Calu3 (cell line): Measurements from ENCODE around the gene SNX27. TPM values are rescaled to one million over a fixed set of nuclear protein-coding genes. Genes with fewer than 3 reads are reported as not detected.

Experiments
- Bru-seq: library from RNA; stranded (reverse); fragments of 400-500 nt; gene quantifications from one replicate; lab custom pipeline; 2021; lab: Mats Ljungman, UMichigan
- BruChase-seq, 2 experiments: library from RNA; stranded (reverse); fragments of 400-500 nt; gene quantifications; one replicate each; lab custom pipeline; 2021; lab: Mats Ljungman, UMichigan
- BruUV-seq: library from RNA; stranded (reverse); fragments of 400-500 nt; replicated peaks from 2 replicates; lab custom pipeline; 2021; lab: Mats Ljungman, UMichigan
- CTCF ChIA-PET: fragments of 300-600 bp; sonication (Branson Sonifier 250); formaldehyde crosslinking; loops from one replicate; lab custom pipeline; 2022; ENCODE audit warnings: antibody characterized with exemption; lab: Charles Lee
- DNase-seq: peaks from one replicate; pipeline ENCODE4 v3.0.0; 2022
- H3K27ac Mint-ChIP-seq: one replicate; pipeline ENCODE4 v1.8.0; 2022; ENCODE audit warnings: mixed read lengths; ENCODE audit not compliant: unreplicated experiment
- H3K27me3 Mint-ChIP-seq: one replicate; pipeline ENCODE4 v1.8.0; 2022; ENCODE audit warnings: mixed read lengths; ENCODE audit not compliant: unreplicated experiment
- H3K36me3 Mint-ChIP-seq: one replicate; pipeline ENCODE4 v1.8.0; 2022; ENCODE audit warnings: mild to moderate bottlenecking, moderate library complexity, mixed read lengths; ENCODE audit not compliant: insufficient read depth, unreplicated experiment
- H3K4me1 Mint-ChIP-seq: one replicate; pipeline ENCODE4 v1.8.0; 2022; ENCODE audit warnings: mild to moderate bottlenecking, low read depth, mixed read lengths; ENCODE audit not compliant: unreplicated experiment
- H3K4me3 Mint-ChIP-seq: one replicate; pipeline ENCODE4 v1.8.0; 2022; ENCODE audit warnings: mild to moderate bottlenecking, low read depth, moderate library complexity, mixed read lengths; ENCODE audit not compliant: unreplicated experiment
- H3K9me3 Mint-ChIP-seq: one replicate; pipeline ENCODE4 v1.8.0; 2022; ENCODE audit warnings: low read depth, mixed read lengths; ENCODE audit not compliant: unreplicated experiment
- intact Hi-C: fragments of 100-400 bp; cut with micrococcal nuclease; formaldehyde crosslinking; loops from one replicate; pipeline ENCODE4 v1.10.0; 2022; ENCODE audit not compliant: unreplicated experiment
- long read RNA-seq: library from polyadenylated mRNA; stranded (forward); transcript quantifications from one replicate; pipeline ENCODE4 v2.0.0, GENCODE V29; 2022
- total RNA-seq: library from RNA; stranded (reverse); gene quantifications from 2 replicates; pipeline ENCODE4 v1.2.3, GENCODE V29; 2022
- TF ChIP-seq, protein P1 (sequence below): fragments of 200-600 bp; IDR thresholded peaks from one replicate; pipeline ENCODE4 v1.8.0; 2022; ENCODE audit warnings: antibody characterized with exemption; ENCODE audit not compliant: unreplicated experiment

Gene SNX27
- total RNA-seq = 52.4 and 57.1 TPM in 2 replicates
- percentile 80 among the genes with signal in this experiment for Bru-seq, nascent RNA
- percentile 89 among the genes with signal in this experiment for BruChase-seq, experiment 1, labeled RNA remaining after a 6-hour chase
- percentile 86 among the genes with signal in this experiment for BruChase-seq, experiment 2, labeled RNA remaining after a 2-hour chase
- long read RNA-seq, full-length matches to known transcripts = 1 of 13 reads
- long read RNA-seq, partial matches to known transcripts = 2 of 13 reads
- long read RNA-seq, other reads (novel, unspliced or antisense) = 10 of 13 reads

DNA sequence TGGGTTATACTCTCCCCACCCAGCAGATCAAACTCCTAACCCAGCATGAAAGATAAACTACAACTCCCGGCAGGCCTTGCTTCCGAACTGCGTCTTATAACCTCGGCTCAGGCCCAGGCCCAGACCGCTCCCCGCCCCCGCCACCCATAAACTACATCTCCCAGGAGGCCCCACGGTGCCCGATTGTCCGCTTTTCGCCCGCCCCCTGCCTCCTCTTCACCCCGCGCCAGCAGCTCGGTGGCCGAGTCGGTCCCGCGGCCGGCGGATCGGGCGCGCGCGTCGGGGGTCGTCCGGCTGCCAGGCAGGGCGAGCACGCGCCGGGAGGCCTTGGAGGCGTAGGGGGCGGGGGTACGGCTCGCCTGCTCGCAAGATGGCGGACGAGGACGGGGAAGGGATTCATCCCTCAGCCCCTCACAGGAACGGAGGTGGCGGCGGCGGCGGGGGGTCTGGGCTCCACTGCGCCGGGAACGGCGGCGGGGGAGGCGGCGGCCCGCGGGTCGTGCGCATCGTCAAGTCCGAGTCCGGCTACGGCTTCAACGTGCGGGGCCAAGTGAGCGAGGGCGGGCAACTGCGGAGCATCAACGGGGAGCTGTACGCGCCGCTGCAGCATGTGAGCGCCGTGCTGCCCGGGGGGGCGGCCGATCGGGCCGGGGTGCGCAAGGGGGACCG, at the start of gene SNX27:
TSS of gene SNX27 (plus strand) at position 219 of the 669 bp plus-strand sequence. CDS start at position 371, 152 bp downstream.
- no TSS peak for BruUV-seq
- Mint-ChIP-seq H3K4me1 (peaks cover 50% of the 10 kb centered on the region), H3K4me3 (peak within 1 kb of the TSS; percentile 83), H3K9me3 (peaks cover 3% of the 10 kb centered on the region), H3K27ac (peak within 1 kb of the TSS; percentile 76), H3K27me3 (no peaks in the 10 kb centered on the region), H3K36me3 (peaks cover 29% of the 10 kb centered on the region)
- TF ChIP-seq, protein P1, sequence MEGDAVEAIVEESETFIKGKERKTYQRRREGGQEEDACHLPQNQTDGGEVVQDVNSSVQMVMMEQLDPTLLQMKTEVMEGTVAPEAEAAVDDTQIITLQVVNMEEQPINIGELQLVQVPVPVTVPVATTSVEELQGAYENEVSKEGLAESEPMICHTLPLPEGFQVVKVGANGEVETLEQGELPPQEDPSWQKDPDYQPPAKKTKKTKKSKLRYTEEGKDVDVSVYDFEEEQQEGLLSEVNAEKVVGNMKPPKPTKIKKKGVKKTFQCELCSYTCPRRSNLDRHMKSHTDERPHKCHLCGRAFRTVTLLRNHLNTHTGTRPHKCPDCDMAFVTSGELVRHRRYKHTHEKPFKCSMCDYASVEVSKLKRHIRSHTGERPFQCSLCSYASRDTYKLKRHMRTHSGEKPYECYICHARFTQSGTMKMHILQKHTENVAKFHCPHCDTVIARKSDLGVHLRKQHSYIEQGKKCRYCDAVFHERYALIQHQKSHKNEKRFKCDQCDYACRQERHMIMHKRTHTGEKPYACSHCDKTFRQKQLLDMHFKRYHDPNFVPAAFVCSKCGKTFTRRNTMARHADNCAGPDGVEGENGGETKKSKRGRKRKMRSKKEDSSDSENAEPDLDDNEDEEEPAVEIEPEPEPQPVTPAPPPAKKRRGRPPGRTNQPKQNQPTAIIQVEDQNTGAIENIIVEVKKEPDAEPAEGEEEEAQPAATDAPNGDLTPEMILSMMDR = no peak
- DNase-seq = peak; percentile 89
- intact Hi-C loops = loop anchor here (2.0 kb wide), 1 partner anchor 17 kb away; no protein-coding TSS in a partner anchor
- CTCF ChIA-PET = interaction anchor here (0.6 to 1.6 kb wide), 6 partner anchors 8 to 228 kb away, joined by 3 to 7 read pairs (median 4); no protein-coding TSS in a partner anchor

DNA sequence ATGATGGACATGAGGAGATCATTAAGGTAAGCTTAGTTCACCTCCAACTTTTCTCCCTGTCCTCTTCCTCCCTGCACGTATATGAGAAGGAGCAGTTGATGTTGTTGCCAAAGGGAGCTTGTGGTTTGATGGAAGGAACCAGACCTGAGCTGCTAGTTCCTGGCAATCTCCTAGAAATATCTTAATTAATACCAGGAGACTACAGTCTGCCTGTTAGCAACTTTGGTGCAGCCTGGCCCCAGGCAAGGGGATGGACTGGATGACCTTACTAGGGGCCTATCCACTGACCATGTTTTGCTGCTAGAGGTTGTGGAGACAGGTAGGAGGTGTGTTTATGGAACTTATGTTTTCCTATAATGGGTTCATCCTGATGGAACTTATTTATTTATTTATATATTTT, 49.2 kb upstream of the SNX27 start:
- intact Hi-C loops = no loop called here
- CTCF ChIA-PET = interaction anchor here (1.1 kb wide), 1 partner anchor 15 kb away, joined by 4 read pairs; no protein-coding TSS in a partner anchor
- H3K4me3 Mint-ChIP-seq = no peak overlapping the region
- H3K4me1 Mint-ChIP-seq = peaks cover 11% of the 10 kb centered on the region
- H3K27me3 Mint-ChIP-seq = no peaks in the 10 kb centered on the region
- H3K36me3 Mint-ChIP-seq = peaks cover 36% of the 10 kb centered on the region
- H3K27ac Mint-ChIP-seq = no peak overlapping the region
- no TSS peak for BruUV-seq
- DNase-seq = no peak
- no peaks in the 10 kb centered on the region for H3K9me3 Mint-ChIP-seq
- TF ChIP-seq, protein P1 = no peak

DNA sequence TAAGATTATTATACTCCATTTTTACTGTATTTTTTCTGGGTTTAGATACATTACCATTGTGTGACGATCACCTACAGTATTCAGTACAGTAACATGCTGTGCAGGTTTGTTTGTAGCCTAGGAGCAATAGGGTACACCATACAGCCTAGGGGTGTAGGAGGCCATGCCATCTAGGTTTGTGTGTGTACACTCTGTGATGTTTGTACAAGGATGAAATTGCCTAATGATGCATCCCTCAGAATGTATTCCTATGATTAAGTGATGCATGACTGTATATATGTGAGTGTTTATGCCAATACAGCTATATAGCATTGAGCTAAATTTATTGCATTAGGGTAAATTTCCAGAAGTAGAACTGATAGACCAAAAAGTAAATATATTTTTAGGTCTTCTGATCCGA, 48.5 kb upstream of the SNX27 start:
- no peaks in the 10 kb centered on the region for H3K27me3 Mint-ChIP-seq
- H3K9me3 Mint-ChIP-seq = no peaks in the 10 kb centered on the region
- H3K4me1 Mint-ChIP-seq = peaks cover 8% of the 10 kb centered on the region
- CTCF ChIA-PET = interaction anchor here (0.7 kb wide), 1 partner anchor 15 kb away, joined by 3 read pairs; no protein-coding TSS in a partner anchor
- intact Hi-C loops = no loop called here
- no TSS peak for BruUV-seq
- no peak overlapping the region for H3K27ac Mint-ChIP-seq
- no peak for DNase-seq
- TF ChIP-seq, protein P1 = no peak
- H3K36me3 Mint-ChIP-seq = peaks cover 30% of the 10 kb centered on the region
- H3K4me3 Mint-ChIP-seq = no peak overlapping the region

DNA sequence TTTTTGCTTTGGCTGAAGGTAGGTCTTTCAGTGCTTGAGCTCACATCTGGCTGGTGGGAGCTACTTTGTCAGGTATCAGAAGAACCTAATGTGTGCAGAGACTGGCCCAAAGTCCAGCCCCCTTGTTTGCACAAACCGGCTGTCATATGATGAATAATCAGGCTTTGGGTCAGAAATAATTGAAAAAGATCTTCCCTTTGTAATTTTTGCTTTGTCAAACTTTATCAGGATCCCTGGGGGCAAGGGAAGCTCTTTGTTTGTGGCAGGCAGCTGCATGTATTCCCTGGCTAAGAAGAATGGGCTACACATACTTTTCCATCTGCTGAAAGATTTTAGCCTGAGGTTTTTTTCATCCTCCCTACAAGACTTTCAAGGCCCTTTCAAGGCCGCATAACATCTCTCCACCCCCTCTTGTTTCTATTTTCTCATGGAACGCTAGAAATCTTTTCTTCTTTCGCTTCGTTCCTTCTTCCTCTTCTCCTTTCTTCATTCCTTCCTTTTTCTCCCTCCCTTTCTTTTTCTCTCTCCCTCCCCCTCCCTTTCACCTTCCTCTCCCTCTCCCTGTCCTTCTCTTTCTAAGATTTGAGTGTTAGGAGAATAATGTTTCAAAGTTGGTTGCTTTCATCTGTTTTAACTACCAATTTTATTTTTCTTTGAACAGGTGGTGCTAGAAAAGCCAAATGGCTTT, 46.2 kb upstream of the SNX27 start:
- TF ChIP-seq, protein P1 = no peak
- Mint-ChIP-seq H3K27ac (no peak overlapping the region), H3K27me3 (no peaks in the 10 kb centered on the region), H3K4me3 (no peak overlapping the region), H3K4me1 (peaks cover 9% of the 10 kb centered on the region), H3K36me3 (peaks cover 39% of the 10 kb centered on the region), H3K9me3 (no peaks in the 10 kb centered on the region)
- no peak for DNase-seq
- CTCF ChIA-PET = interaction anchor here (0.6 to 0.9 kb wide), 3 partner anchors 11 to 170 kb away, joined by 4 to 5 read pairs (median 4); no protein-coding TSS in a partner anchor
- BruUV-seq = no TSS peak
- intact Hi-C loops = no loop called here
